ENCODE data around the gene PRSS1.

The PRSS1 gene

DNA sequence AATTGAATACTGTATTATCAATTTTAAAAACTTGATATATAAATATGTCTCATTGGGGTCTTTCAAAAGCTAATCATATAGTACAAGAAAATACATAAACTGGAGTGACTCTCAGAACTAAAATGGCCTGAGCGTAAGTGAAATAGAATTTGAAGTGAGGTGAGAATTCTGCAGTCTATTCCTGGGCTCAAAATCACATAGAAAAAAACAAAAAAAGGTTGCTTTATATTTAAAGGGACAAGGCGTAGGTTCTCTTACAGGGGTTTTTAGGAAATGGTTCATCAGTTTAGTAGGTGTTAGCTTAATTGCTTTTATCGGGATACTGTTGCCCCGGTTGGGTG lies 36.7 kb upstream of the PRSS1 start:
- no peak for TF ChIP-seq CTCF (IDR thresholded peaks at IDR 0.05; ENCODE audit: control extremely low read depth, extremely low read depth, low read depth, missing control alignments)
- POLR2A ChIA-PET, result no interaction called here
- CTCF ChIA-PET, result interaction anchor here (0.8 to 5.8 kb wide), 27 partner anchors 8 to 129 kb away, joined by 3 to 73 read pairs (median 4); no protein-coding TSS in a partner anchor
- DNase-seq (ENCODE audit: extremely low spot score), result no peak

- ChIA-PET CTCF (interaction anchor here (0.9 to 5.8 kb wide), 17 partner anchors 10 to 156 kb away, joined by 3 to 73 read pairs (median 8); partner anchors contain the start of gene EPHB6), POLR2A (no interaction called here)
- no peak for DNase-seq (ENCODE audit: extremely low spot score)
- TF ChIP-seq CTCF (IDR thresholded peaks at IDR 0.05; ENCODE audit: control extremely low read depth, extremely low read depth, low read depth, missing control alignments), result no peak
Measured at GRCh38 chr7:142714375-142714774, 34.9 kb upstream of the PRSS1 start.

DNA sequence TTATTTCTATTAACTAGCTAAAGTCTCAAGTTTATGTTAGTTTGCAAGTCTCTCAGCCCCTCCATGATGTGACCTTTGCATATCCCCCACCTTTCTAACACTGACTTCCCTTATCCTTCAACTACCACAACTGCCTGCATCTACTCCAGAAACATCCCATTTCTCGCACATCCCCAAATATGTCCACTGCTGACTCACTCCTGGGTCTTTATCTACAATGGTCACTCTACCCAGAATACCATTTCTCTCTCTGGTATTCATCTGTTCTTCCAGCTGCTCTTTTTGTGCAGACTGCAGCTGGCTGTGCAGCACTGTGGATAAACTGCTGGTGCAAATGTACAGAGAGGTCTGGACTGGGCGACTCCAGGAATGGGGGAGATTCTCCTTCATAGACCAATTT lies 32.7 kb upstream of the PRSS1 start:
- ChIA-PET CTCF (interaction anchor here (5.4 to 5.8 kb wide), 2 partner anchors 66 to 96 kb away, joined by 42 to 73 read pairs; no protein-coding TSS in a partner anchor), POLR2A (interaction anchor here (0.6 kb wide), 1 partner anchor 25 kb away, joined by 3 read pairs; no protein-coding TSS in a partner anchor)
- DNase-seq (ENCODE audit: extremely low spot score), result no peak
- TF ChIP-seq CTCF (IDR thresholded peaks at IDR 0.05; ENCODE audit: control extremely low read depth, extremely low read depth, low read depth, missing control alignments), result no peak

GRCh38 chr7:142717453-142717852 lies 31.8 kb upstream of the PRSS1 start:
- DNase-seq (ENCODE audit: extremely low spot score), result no peak
- no peak for TF ChIP-seq CTCF (IDR thresholded peaks at IDR 0.05; ENCODE audit: control extremely low read depth, extremely low read depth, low read depth, missing control alignments)
- CTCF ChIA-PET, result interaction anchor here (5.8 kb wide), 1 partner anchor 95 kb away, joined by 73 read pairs; no protein-coding TSS in a partner anchor
- POLR2A ChIA-PET, result no interaction called here

DNA sequence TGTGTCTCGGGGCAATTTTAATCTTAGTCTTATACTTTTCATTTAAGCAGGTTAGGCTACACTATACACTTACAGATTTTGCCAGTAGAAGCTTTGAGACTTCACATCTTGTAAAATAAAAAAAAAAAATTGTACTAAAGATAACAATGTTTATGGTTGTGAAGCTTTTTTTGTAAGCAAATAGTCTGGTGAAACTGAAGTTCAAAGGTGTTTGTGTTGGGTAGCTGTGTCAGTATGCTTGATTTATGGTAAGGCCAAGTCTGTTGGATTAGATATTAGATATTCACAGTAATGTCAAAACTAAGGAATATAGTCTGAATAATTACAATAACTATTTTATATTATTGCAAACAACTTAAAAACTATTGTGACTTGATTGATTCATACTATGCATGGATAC lies 31.0 kb upstream of the PRSS1 start:
- POLR2A ChIA-PET, result no interaction called here
- no peak for TF ChIP-seq CTCF (IDR thresholded peaks at IDR 0.05; ENCODE audit: control extremely low read depth, extremely low read depth, low read depth, missing control alignments)
- CTCF ChIA-PET, result interaction anchor here (1.0 kb wide), 1 partner anchor 65 kb away, joined by 4 read pairs; no protein-coding TSS in a partner anchor

DNA sequence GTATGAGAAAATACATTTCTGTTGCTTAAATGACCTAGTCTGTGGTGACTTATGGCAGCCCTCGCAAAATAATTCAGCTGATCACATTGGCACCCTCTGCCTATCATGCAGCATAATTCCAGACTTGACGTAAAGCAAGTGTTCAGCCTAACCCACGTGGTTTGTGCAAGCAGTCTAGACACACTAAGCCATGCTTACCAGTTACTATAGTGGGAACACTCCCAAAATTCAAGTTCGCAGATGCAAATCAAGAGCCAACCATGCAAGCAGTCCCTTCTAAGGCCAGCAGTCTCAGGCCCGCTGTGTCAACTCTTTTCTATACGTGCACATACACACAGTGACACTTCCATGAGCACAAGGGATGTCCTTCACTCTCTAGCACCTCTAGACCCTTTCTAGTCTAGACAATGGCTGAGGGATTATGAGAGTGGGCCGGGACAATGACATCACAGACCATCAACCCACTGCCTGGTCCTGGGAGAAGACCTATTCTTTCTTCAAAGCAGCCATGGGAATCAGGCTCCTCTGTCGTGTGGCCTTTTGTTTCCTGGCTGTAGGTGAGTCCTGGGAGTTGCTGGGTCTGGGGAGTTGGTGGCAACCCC lies 29.0 kb upstream of the PRSS1 start:
- no peak for TF ChIP-seq CTCF (IDR thresholded peaks at IDR 0.05; ENCODE audit: control extremely low read depth, extremely low read depth, low read depth, missing control alignments)
- DNase-seq (ENCODE audit: extremely low spot score), result no peak
- CTCF ChIA-PET, result interaction anchor here (1.0 kb wide), 1 partner anchor 8 kb away, joined by 4 read pairs; no protein-coding TSS in a partner anchor
- POLR2A ChIA-PET, result no interaction called here

More for the DNA sequence above, 31.0 kb upstream of the PRSS1 start:
- DNase-seq (ENCODE audit: extremely low spot score), result no peak

Data from GM10248 (cell line).